GM19324 (cell line): Measurements from ENCODE around the gene M1AP.

Experiments used
- ATAC-seq: cut with Tn5 transposase; IDR thresholded peaks from one replicate; pipeline ENCODE4 v1.9.1; 2021; ENCODE audit warnings: mild to moderate bottlenecking, moderate library complexity; ENCODE audit not compliant: unreplicated experiment, low FRiP score

M1AP gene

DNA sequence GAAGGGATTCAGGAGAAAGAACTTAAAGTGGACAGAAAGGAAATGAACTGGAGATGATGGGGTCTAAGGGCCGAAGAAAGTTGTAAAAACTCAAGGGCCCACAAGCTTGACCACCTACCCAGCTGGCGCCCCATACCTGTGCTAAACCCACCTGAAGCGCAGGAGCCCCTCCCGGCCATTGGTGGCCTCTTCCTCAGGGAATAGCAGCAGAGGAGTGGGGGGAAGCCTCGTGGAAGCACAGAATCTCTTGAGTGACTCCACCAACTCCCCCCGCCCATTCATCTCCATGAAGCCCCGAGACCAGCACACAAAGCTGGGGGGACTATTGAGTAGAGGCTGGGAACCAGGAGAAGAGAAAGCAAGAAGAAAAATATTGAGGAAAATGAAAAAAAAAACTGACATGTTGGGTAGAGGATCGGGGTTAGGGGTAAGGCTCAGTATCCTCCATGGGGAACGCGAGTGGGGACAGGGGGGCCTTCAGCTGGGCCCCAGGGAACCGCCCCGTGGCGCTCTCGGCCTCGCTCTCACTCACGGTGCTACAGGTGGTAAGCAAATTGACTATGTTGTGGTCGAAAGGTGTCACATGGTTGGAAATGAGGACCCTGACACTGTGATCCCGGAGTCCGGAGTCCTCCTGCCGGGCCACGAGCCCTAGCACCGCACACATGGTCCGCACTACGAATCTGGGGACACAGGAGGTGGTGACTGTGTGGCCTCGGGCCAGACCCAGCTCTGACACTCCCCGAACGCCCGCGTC is 119.4 kb downstream of the M1AP start:
- ATAC-seq, result peak; percentile 10

DNA sequence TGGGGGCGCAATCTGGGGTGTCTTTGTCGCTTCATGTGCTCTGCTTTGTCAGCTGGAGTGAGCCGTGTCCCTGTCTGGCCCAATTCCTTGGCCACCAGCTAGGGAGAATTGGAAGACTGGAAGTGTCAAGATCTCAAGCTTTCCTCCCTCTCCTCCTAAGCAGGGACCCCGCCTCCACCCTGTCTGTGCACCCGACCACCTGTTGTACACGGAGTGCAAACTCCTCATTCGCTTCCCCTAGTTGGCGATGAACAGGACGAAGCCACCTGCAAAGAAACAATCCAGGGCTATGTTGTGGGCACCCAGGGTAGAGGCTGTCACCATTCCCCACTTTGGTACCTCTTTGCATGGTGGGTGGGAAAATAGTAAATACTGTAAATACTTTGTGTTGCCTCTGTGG is 120.4 kb downstream of the M1AP start:
- no peak for ATAC-seq

DNA sequence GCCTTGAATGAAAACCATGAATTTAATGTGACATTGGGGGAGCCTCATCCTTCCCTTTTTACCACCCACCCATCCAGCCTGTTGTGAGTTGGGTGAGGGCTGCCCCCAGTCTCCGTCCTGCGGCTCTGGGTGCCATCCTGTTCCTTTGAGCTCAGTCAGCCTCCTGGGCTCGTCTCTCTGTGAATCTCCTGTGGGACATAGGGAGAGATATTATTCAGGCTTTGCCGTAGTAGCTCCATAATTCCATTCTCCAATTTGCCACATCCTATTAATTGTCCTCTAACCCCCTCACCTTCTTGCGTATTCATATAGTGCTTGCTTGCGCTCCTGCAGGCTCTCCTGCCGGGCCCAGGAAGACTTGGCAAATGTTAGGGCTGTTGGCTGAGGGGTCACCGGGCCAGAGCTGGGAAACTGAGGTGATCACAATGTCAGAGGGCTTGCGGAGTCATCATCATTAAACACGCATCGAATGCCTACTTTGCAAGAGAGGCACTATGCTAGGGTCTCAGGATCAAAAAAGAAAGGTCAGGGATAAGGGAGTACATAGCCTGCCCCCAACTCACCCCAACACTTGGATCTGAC is 121.4 kb downstream of the M1AP start:
- ATAC-seq, result no peak

DNA sequence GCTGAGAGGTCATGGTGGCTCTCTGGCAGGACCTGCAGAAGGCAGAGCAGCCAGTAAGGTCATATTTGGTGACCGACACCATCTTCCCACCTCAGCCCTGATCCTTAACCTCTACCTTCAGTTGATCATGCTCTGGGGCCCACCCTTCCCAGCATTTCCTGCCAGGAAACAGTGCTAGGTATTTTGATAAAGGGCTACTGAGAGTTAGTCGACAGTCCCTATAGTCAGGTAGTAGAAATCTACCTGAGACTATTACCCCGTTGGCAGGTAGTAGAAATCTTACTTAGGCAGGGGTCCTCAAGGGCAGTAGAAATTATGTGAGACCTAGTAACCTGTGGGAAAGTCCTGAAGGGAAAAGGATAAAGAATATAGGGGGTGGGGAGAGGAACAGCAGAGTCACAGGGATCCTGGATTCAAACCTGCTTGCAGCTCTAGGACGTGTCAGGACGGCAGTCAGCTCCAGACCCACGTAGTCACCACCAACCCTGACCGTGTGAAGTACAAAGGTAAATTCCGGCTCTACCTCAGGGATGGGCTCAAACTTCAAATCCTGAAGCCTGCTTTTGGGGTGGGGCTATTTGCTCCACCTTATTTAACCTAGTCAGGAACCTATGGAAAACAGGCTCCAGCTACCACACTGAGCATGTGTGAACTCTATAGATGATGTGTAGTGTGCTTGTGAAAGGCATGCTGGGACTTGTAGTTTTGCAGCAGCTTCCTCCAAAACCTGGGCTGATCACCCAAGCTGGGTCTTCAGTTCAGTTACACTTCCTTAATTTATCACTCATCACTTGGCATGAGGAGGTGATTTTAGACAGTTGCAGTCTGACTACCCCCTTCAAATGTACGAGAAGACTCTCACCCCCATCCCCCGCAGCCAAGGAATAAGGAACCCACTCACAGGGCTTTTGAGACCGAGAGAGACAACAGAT is 122.1 kb downstream of the M1AP start, which contains the start of gene DQX1:
Gene DQX1 (minus strand): TSS at position 515 of the 932 bp plus-strand sequence. CDS start 502 bp downstream, at position 13.
- no peak for ATAC-seq

DNA sequence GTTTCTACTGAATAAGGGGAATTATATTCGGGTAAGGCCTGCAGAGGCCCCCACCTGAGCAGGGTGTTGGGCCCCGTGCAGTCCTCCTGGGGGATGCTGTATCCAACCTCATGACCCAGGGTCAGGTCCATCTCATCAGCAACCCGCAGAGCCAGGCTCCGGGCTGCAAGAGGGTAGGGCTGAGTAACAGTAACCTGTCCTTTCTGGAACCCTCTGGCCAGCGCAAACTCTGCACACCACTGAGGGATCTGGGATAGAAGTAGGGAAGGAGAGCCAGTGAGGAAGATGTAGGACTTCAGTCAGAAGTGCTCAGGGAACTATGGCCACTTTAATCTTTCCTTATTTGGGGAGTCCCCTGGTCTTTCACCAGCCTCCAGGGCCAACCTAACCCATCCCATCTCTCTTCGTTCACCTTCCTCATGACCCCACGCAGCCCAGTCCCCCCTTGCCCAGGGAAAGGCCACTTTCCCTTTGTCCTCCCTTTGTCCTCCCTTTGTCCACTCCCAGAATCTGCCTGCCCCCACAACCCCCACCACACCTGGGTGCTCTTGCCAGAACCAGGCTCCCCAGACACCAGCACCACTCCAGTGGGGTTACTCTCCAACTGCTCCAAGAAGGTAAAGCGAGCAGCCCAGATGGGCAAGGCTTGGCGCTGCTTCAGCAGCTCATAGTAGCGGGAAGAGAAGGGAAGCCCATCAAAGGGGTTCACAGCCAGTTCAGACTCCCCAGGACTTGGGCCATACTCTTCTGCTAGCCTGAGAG is 123.0 kb downstream of the M1AP start:
- ATAC-seq, result no peak

DNA sequence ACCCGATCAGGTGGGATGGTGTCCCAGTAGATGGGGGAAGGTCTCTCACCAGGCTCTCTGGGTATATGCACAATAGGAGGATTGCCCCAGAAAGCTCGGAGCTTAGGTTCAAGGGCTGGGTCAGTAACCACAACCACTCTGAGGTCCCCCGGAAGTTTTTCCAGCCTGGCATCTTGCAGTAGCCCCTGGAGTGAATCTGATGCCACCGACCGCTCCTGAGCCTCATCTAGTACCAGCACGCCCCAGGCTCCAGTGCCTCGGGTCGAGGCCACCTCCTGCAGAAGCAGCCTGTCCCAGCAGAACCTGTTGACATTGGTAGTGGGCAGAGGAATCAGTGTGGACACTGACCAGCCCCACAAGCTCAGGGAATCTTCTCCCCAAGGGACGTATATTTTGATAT is 124.1 kb downstream of the M1AP start:
- ATAC-seq, result no peak

DNA sequence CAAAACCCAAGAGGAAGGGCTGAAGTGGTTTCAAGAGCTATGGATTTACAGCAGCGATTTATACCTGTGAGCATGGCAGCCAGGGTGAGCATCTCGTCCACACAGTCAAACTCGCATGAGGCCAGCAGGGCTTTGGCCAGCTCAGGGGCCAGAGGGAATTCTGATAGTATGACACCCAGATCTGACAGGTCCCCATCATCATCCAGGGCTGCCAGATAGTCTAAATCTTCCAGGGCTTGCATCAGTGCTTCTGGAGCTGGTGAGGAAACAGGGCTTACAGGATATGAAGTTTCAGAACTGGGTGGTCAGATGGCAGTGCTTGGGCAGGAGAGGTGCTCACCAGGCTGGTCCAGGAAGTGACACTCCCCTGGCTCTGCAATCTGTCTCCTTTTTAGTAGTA is 125.6 kb downstream of the M1AP start:
- ATAC-seq, result no peak

DNA sequence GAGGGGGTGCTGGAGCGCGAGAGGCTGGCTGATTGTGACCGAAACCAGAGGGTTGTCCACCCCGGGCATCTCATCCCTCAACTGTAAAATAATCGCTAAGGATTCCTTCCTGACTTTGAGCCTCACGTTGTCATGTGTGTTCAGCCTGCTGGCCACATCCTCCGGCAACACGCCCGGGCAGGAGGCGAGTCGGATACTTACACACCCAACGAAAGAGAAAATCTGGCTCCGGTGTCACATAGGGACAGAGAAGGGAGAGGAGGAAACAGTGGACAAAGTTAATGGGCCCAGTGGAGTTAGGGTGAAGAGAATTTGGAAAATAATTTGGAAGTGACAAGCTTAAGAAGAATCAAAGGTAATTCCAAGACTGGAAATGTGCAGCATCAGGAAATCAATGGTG is 131.5 kb downstream of the M1AP start:
- no peak for ATAC-seq

DNA sequence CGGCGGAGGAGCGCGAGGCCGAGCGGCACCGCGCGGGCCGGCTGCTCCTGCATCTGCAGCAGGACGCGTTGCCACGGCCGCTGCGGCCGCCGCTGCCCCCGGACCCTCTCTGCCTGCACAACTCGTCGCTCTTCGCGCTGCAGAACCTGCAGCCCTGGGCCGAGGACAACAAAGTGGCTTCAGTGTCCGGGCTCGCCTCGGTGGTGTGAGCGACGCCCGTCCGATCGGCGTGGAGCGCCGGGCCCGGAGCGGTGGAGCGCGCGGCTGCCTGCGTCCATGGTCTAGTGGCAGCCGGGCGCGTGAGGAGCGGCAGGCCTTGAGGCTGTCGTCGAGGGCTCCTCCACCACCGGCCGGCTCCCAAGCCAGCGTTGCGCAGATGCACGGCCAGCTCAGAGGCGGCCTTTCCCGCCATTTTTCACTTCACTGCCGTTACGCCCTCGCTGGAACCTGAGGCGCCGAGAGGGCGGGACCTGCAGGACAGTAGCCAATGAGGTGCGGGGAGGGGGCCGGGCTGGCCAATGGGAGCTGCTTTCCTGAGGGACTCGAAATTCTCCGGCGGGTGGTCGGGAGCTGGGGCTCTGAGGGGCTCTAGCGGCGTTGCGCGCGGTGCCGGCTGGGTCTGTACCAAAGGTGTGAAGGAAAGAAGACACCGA is 132.0 kb downstream of the M1AP start:
- ATAC-seq, result no peak

DNA sequence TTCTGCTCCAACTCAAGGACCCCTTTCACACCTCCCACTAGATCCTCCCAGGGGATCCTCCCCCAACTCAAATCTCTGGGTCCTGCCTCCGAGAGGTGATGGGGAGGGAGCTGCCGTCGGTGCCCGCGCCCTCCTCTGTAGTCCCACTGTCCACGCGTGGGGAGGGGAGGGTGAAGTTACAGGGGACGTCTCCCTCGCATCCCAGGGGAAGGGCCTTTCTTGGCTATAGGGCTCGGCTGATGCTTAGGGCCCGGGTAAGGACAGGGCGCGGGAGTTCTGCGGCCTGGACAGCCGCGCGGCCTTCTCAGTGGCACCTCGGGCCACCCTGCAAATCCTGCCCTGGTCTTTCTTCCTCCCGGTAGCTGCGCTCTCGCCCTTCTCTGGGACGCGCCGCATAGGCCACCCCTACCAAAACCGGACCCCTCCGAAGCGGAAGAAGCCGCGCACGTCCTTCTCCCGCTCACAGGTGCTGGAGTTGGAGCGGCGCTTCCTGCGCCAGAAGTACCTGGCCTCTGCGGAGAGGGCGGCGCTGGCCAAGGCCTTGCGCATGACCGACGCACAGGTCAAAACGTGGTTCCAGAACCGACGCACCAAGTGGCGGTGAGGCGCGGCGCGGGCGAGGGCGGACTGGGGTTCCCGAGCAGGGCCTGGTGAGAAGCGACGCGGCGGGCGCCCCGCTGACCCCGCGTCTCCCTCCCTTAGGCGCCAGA is 132.7 kb downstream of the M1AP start:
- ATAC-seq, result no peak

DNA sequence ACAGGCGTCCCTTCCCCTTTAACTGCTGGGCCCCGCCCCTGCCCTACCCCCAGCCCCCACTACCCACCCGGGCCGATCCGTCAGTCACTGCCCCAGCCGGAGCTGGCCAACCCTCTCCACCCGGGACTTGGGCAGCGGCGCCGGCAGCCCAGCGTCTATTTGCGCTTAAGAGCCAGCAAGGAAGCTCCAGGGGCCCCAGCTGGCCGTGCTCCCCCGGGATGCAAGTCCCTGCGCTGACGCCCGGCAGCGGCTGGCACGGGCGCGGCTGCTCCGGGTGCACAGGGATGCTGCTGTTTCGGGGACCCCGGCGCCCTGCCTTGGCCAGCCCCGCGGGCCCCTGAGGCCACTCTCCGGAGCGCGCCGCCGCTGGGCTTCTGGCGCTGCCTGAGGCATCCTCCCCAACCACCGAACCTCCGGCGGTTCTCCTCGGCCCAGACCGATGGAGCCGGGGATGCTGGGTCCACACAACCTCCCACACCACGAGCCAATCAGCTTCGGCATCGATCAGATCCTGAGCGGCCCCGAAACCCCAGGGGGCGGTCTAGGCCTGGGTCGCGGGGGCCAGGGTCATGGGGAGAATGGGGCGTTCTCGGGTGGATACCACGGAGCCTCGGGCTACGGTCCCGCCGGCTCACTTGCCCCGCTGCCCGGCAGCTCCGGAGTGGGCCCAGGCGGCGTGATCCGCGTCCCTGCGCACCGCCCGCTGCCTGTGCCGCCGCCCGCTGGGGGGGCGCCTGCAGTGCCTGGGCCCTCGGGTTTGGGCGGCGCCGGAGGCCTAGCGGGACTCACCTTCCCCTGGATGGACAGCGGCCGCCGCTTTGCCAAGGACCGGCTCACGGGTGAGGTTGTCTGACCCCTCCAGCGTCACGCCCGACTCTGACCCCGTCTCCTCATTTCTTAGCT is 133.5 kb downstream of the M1AP start, which contains the start of gene TLX2:
Gene TLX2 (plus strand): TSS at position 83 of the 903 bp plus-strand sequence. CDS start 357 bp downstream, at position 440.
- no peak for ATAC-seq

DNA sequence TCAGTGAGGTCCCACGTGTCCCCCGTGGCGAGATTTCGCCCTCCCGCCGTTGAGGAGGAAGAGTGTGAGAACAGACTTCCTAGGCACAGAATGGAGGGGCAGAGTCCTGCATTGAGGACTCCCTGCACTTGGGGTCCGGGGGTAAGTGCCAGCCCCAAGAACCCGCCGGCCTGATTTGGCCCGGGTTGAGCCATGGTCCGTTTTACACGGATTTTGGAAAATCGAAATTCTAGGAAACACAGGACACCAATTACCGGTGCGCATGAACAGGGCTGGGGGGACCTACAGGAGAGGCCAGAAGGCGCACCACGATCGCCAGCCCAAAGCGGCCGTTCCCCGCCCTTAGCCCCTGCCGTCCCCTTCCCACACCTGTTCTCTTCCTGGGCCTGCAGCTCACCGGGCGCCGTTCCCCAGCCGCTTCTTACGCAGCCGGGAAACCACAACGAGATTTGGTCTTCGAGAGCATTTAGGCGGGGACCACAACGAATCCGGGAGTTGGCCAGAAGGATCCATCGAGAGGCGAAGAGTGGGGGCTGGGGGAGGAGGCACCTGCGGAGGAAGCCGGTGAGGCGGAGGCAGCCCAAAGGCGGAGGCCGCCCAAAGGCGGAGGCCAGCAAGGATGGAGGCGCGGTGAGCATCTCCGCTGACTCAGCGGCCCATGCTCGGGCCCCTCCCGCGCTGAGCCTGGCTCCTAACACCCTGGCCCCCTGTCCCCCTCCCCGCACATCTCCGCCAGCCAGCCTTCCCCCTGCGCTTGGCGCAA is 134.3 kb downstream of the M1AP start:
- ATAC-seq, result no peak

DNA sequence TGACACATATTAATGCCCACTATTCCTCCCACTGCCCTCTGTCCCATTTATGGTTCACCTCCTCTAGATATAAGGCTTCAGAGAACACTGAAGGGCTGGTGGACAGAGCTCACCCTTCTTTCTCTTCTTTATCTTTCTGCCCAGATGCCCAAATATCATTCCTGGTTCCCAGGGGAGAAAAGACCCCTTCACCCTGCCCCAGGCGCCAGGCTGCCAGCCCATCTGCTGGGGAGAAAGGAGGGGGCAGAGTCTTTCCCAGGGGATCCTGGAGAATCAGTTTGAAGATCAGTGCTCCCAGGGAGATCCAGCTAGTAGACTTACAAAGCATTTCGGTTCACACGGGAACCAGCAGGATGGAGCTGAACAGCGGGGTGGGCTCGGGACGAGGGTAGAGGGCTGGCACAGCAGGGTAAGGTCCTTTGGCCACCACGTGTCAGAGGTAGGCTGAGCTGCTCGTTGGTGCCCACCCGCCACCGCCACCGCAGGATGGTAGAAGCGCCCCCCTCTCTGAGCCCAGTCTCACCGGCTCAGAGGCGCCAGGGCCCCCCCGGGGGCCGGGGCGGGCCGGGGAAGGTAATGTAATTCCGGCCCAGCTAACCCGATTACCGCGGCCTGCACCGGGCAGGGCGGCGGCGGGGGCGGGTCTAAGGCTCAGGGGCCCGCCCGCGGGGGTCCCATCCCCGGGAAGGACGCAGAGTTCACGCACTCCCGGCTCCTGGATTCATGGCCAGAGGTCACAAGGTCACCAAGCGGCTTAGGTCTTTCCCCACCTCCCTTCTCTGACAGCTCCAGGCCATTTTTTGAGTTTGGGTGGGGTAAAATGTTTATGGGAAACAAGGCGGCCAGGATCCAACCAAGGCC is 135.2 kb downstream of the M1AP start:
- ATAC-seq, result no peak

DNA sequence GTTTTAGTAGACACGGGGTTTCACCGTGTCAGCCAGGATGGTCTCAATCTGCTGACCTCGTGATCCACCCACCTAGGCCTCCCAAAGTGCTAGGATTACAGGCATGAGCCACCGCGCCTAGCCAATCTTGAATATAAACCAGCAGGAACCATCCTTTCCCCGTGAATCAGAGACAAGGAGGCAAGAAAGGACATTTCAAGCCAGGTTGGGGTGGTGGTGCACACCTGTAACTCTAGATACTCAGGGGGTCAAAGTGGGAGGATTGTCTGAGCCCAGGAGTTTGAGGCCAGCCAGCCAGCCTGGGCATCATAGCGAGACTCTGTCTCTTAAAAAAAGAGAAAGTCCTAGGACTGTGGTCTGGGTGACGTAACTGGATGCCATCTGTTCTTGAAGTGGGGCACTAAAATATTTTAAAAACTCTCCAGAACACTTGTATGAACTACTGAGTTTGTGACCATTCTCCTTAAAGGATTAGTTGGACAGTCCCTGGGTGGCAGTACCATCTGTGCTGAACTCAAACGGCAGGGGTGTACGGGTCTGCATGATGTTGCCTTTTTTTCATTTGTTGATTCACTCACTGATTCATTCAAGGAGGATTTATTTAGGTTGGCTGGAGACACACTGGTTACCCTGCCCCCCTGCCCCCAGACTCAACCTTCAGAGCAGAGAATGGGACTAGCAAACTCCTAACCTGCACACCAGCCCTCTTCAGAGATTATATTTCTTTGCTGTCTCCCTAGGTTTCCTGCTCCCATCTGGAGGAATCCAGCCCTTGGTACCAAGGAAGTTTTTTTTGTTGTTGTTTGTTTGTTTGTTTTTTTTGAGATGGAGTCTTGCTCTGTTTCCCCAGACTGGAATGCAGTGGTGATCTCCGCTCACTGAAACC is 136.8 kb downstream of the M1AP start:
- no peak for ATAC-seq

DNA sequence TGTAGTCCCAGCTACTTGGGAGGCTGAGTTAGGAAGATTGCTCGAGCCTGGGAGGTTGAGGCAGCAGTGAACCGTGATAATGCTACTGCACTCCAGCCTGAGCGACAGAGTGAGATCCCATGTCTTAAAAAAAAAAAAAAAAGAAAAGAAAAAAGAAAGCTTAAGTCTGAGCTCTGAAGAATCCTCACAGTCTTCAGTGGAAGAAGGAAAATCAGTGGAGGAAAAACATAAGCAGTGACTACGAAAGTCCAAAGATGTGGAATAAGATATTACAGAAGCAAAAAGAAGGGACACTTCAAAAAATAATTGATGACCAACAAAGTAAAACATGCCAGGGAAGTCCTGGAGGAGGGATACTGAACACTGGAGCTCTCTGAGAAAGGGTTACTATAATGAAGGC is 137.9 kb downstream of the M1AP start:
- no peak for ATAC-seq
